GM23338 (cell line): ENCODE results near the gene ADGRG6. TPM values are rescaled to one million over a fixed set of nuclear protein-coding genes. Genes with fewer than 3 reads are reported as not detected.

Experiments used
- ATAC-seq: fragments of 200-7000 bp; cut with Tn5 transposase; 3 replicates; pipeline ENCODE4 v1.9.1; 2020
- DNase-seq: peaks from one replicate; pipeline ENCODE4 v3.0.0-alpha.2; 2015; ENCODE audit warnings: low spot score
- H2AFZ ChIP-seq: fragments of 200-600 bp; sonication (generic); 2 replicates; pipeline ENCODE4 v1.8.0; 2016; ENCODE audit warnings: antibody characterized with exemption, mild to moderate bottlenecking, moderate library complexity
- H3F3A ChIP-seq: fragments of 200-600 bp; sonication (generic); replicated peaks from 2 replicates; pipeline ENCODE4 v1.8.0; 2017; ENCODE audit warnings: antibody characterized with exemption, mixed run types, low read depth
- H3K27ac ChIP-seq: fragments of 200-600 bp; sonication (generic); 2 replicates; pipeline ENCODE4 v1.6.1; 2016; ENCODE audit warnings: low read depth
- H3K27me3 ChIP-seq: fragments of 200-600 bp; sonication (generic); 2 replicates; pipeline ENCODE4 v1.8.0; 2016; ENCODE audit warnings: mild to moderate bottlenecking, mixed run types, moderate library complexity; ENCODE audit not compliant: insufficient read depth
- H3K36me3 ChIP-seq: fragments of 200-600 bp; sonication (generic); 2 replicates; pipeline ENCODE4 v1.8.0; 2016; ENCODE audit warnings: mild to moderate bottlenecking; ENCODE audit not compliant: insufficient read depth
- H3K4me1 ChIP-seq: fragments of 200-600 bp; sonication (generic); 2 replicates; pipeline ENCODE4 v1.8.0; 2016; ENCODE audit warnings: mild to moderate bottlenecking, moderate library complexity; ENCODE audit not compliant: insufficient read depth
- H3K4me2 ChIP-seq: fragments of 200-600 bp; sonication (generic); 2 replicates; pipeline ENCODE4 v1.7.1; 2017; ENCODE audit warnings: mixed run types
- H3K4me3 ChIP-seq: fragments of 200-600 bp; sonication (generic); 2 replicates; pipeline ENCODE4 v1.6.1; 2016; ENCODE audit warnings: mixed run types
- H3K79me2 ChIP-seq: fragments of 200-600 bp; sonication (generic); replicated peaks from 2 replicates; pipeline ENCODE4 v1.8.0; 2017; ENCODE audit warnings: mild to moderate bottlenecking; ENCODE audit not compliant: insufficient read depth
- H3K9me2 ChIP-seq: fragments of 200-600 bp; sonication (generic); 2 replicates; pipeline ENCODE4 v1.8.0; 2017; ENCODE audit not compliant: insufficient read depth
- H4K20me1 ChIP-seq: fragments of 200-600 bp; sonication (generic); replicated peaks from 2 replicates; pipeline ENCODE4 v1.8.0; 2017; ENCODE audit warnings: mild to moderate bottlenecking; ENCODE audit not compliant: insufficient read depth
- H3K27ac Mint-ChIP-seq: 2 replicates; pipeline ENCODE4 v1.8.0; 2020; ENCODE audit warnings: inconsistent platforms, mild to moderate bottlenecking, moderate library complexity, mixed read lengths
- H3K27me3 Mint-ChIP-seq: 3 replicates; pipeline ENCODE4 v1.8.0; 2022; ENCODE audit warnings: low read depth, mild to moderate bottlenecking, moderate library complexity, mixed read lengths, inconsistent platforms; ENCODE audit not compliant: insufficient read depth, poor library complexity
- H3K36me3 Mint-ChIP-seq: 3 replicates; pipeline ENCODE4 v1.8.0; 2021; ENCODE audit warnings: low read depth, mild to moderate bottlenecking, inconsistent platforms, moderate library complexity, mixed read lengths
- H3K4me1 Mint-ChIP-seq: 3 replicates; pipeline ENCODE4 v1.8.0; 2020; ENCODE audit warnings: mild to moderate bottlenecking, inconsistent platforms, mixed read lengths
- H3K4me3 Mint-ChIP-seq: 3 replicates; pipeline ENCODE4 v1.8.0; 2021; ENCODE audit warnings: moderate library complexity, mild to moderate bottlenecking, inconsistent platforms, mixed read lengths
- H3K9me3 Mint-ChIP-seq: 3 replicates; pipeline ENCODE4 v1.8.0; 2020; ENCODE audit warnings: moderate library complexity, mild to moderate bottlenecking, inconsistent platforms, mixed read lengths
- CREB1 ChIP-seq: fragments of 250-450 bp; sonication (Bioruptor Pico); IDR thresholded peaks from 2 replicates; pipeline ENCODE4 v1.5.0; 2020; ENCODE audit warnings: low read depth, mild to moderate bottlenecking, moderate library complexity
- POLR2AphosphoS5 ChIP-seq: IDR thresholded peaks from 2 replicates; pipeline ENCODE4 v1.6.1; 2016; ENCODE audit warnings: antibody characterized with exemption, low read depth
- ZNF331 ChIP-seq: fragments of 250-450 bp; sonication (Bioruptor Pico); IDR thresholded peaks from 2 replicates; pipeline ENCODE4 v1.5.0; 2020; ENCODE audit warnings: low read depth, mild to moderate bottlenecking, moderate library complexity
- ZNF462 ChIP-seq: fragments of 250-450 bp; sonication (Bioruptor Pico); IDR thresholded peaks from 2 replicates; pipeline ENCODE4 v1.5.0; 2020; ENCODE audit warnings: mild to moderate bottlenecking, moderate library complexity
- polyA plus RNA-seq: library from polyadenylated mRNA; unstranded; fragments of >200 nt; fragmentation: Nextera tagmentation; extraction: Ambion mirVana; gene quantifications from 2 replicates; pipeline ENCODE4 v1.2.1, GENCODE V29; 2016
- total RNA-seq: library from RNA; depleted of rRNA; stranded (reverse); fragments of >200 nt; shearing (Covaris generic); gene quantifications from 2 replicates; pipeline ENCODE4 v1.2.3, GENCODE V29; 2014
- TF ChIP-seq, protein P1 (sequence below), 2 experiments: fragments of 200-600 bp in 1 of 2; sonication (generic) in 1 of 2; conservative IDR thresholded peaks; 2 replicates each; pipeline versions ENCODE4 v1.5.1 to v1.6.1; 2016 to 2017; ENCODE audit warnings: antibody characterized with exemption in 2 of 2, low read depth in 2 of 2, mild to moderate bottlenecking in 2 of 2, moderate library complexity in 1 of 2
- TF ChIP-seq, protein P2 (sequence below): IDR thresholded peaks from one replicate; pipeline ENCODE4 v1.6.1; 2018; ENCODE audit warnings: antibody characterized with exemption; ENCODE audit not compliant: unreplicated experiment

ADGRG6 gene
- total and polyA plus RNA-seq, 2 experiments from 2014 or later, result 1.3 to 7.7 TPM

DNA sequence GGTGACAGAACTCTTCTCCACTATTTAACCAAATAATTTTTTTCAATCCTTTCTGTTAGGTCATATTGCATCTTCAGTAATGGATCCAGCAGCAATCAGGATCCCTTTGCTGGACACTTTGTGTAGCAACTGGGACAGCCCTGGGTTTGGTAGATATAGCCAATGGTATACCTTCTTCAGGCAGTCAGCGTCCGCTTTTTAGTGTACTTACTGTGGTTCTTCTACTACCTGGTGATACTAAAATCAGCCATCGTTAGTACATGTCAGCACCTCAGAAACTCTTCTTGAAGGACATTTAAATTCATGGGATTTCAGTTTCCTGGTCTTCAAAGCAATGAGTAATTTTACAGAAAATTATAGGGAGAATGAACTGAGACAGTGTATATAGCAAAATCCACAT, 93.5 kb downstream of the ADGRG6 start:
- no peak for ATAC-seq
- no peak overlapping the region for H2AFZ ChIP-seq
- no peaks in the 10 kb centered on the region for H3K36me3 Mint-ChIP-seq

More for the DNA sequence above, 93.5 kb downstream of the ADGRG6 start:
- no peaks in the 10 kb centered on the region for H3K27me3 ChIP-seq
- H3K79me2 ChIP-seq, result no peaks in the 10 kb centered on the region
- Mint-ChIP-seq H3K27ac (no peak overlapping the region), H3K4me1 (peaks cover 6% of the 10 kb centered on the region; the same call in 2 of the 3 replicates), H3K9me3 (no peaks in the 10 kb centered on the region), H3K4me3 (no peak overlapping the region), H3K27me3 (no peaks in the 10 kb centered on the region)
- no peaks in the 10 kb centered on the region for H3K9me2 ChIP-seq
- no peak overlapping the region for H3K4me3 ChIP-seq
- no peak overlapping the region for H3K4me2 ChIP-seq
- peaks cover 1% of the 10 kb centered on the region; the same call in 1 of the 2 replicates for H3K4me1 ChIP-seq
- H3F3A ChIP-seq, result no peaks in the 10 kb centered on the region
- TF ChIP-seq, protein P1, sequence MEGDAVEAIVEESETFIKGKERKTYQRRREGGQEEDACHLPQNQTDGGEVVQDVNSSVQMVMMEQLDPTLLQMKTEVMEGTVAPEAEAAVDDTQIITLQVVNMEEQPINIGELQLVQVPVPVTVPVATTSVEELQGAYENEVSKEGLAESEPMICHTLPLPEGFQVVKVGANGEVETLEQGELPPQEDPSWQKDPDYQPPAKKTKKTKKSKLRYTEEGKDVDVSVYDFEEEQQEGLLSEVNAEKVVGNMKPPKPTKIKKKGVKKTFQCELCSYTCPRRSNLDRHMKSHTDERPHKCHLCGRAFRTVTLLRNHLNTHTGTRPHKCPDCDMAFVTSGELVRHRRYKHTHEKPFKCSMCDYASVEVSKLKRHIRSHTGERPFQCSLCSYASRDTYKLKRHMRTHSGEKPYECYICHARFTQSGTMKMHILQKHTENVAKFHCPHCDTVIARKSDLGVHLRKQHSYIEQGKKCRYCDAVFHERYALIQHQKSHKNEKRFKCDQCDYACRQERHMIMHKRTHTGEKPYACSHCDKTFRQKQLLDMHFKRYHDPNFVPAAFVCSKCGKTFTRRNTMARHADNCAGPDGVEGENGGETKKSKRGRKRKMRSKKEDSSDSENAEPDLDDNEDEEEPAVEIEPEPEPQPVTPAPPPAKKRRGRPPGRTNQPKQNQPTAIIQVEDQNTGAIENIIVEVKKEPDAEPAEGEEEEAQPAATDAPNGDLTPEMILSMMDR (conservative IDR thresholded peaks at IDR 0.05; ENCODE audit: low read depth in 2 of 2), result no peak
- TF ChIP-seq, protein P2, sequence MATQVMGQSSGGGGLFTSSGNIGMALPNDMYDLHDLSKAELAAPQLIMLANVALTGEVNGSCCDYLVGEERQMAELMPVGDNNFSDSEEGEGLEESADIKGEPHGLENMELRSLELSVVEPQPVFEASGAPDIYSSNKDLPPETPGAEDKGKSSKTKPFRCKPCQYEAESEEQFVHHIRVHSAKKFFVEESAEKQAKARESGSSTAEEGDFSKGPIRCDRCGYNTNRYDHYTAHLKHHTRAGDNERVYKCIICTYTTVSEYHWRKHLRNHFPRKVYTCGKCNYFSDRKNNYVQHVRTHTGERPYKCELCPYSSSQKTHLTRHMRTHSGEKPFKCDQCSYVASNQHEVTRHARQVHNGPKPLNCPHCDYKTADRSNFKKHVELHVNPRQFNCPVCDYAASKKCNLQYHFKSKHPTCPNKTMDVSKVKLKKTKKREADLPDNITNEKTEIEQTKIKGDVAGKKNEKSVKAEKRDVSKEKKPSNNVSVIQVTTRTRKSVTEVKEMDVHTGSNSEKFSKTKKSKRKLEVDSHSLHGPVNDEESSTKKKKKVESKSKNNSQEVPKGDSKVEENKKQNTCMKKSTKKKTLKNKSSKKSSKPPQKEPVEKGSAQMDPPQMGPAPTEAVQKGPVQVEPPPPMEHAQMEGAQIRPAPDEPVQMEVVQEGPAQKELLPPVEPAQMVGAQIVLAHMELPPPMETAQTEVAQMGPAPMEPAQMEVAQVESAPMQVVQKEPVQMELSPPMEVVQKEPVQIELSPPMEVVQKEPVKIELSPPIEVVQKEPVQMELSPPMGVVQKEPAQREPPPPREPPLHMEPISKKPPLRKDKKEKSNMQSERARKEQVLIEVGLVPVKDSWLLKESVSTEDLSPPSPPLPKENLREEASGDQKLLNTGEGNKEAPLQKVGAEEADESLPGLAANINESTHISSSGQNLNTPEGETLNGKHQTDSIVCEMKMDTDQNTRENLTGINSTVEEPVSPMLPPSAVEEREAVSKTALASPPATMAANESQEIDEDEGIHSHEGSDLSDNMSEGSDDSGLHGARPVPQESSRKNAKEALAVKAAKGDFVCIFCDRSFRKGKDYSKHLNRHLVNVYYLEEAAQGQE, result no peak
- no peak for TF ChIP-seq POLR2AphosphoS5
- no peak for TF ChIP-seq CREB1 (CRISPR knock-in tag)
- TF ChIP-seq ZNF331, result no peak
- TF ChIP-seq ZNF462 (CRISPR knock-in tag), result no peak
- no peaks in the 10 kb centered on the region for H4K20me1 ChIP-seq
- DNase-seq, result no peak
- no peak overlapping the region for H3K27ac ChIP-seq
- no peaks in the 10 kb centered on the region for H3K36me3 ChIP-seq
